NCI-H1930 (cell line): Measurements from ENCODE around the gene FOXO6.

ENCODE experiments used
- DNase-seq, 2 experiments: peaks; one replicate each; lab custom pipeline; 2025; lab: John Stamatoyannopoulos, UW

FOXO6 gene

GRCh38 chr1:41427122-41427913 lies 66.1 kb downstream of the FOXO6 start:
- no peak for DNase-seq

GRCh38 chr1:41427916-41428737 lies 66.9 kb downstream of the FOXO6 start:
- no peak for DNase-seq

GRCh38 chr1:41428738-41429640 lies 67.8 kb downstream of the FOXO6 start:
- DNase-seq = no peak

- no peak for DNase-seq
Measured at GRCh38 chr1:41429641-41430035, 68.4 kb downstream of the FOXO6 start.

GRCh38 chr1:41430069-41430468 lies 68.8 kb downstream of the FOXO6 start:
- no peak for DNase-seq

GRCh38 chr1:41430582-41430981 lies 69.3 kb downstream of the FOXO6 start:
- DNase-seq = no peak

- no peak for DNase-seq
Measured at GRCh38 chr1:41431490-41432350, 70.5 kb downstream of the FOXO6 start.
